Panc1 (cell line): ENCODE measurements around the gene KIAA1671. TPM values are rescaled to one million over a fixed set of nuclear protein-coding genes. Genes with fewer than 3 reads are reported as not detected.

Experiments
- ATAC-seq: fragments of 200-7000 bp; cut with Tn5 transposase; 2 replicates; pipeline ENCODE4 v1.9.1; 2020; ENCODE audit warnings: mild to moderate bottlenecking, moderate library complexity
- BruUV-seq: library from RNA; stranded (reverse); fragments of 400-500 nt; replicated peaks from 2 replicates; lab custom pipeline; 2021; lab: Mats Ljungman, UMichigan
- CTCF ChIA-PET: fragments of 300-600 bp; sonication (Branson Sonifier 250); formaldehyde crosslinking; loops from one replicate; lab custom pipeline; 2022; ENCODE audit warnings: antibody characterized with exemption; lab: Charles Lee
- POLR2A ChIA-PET: fragments of 300-600 bp; sonication (Branson Sonifier 250); formaldehyde crosslinking; loops from one replicate; lab custom pipeline; 2022; ENCODE audit warnings: antibody characterized with exemption; lab: Charles Lee
- DNase-seq: peaks from one replicate; pipeline ENCODE4 v3.0.0-alpha.2; 2010; ENCODE audit warnings: low read depth, low spot score
- H3K27ac ChIP-seq: 2 replicates; pipeline ENCODE4 v1.5.1; 2011; ENCODE audit warnings: mild to moderate bottlenecking, low read length, inconsistent platforms
- H3K27me3 ChIP-seq: fragments of 200-500 bp; sonication (Bioruptor generic); 2 replicates; pipeline ENCODE4 v1.6.0; 2014; ENCODE audit warnings: low read length, inconsistent platforms; ENCODE audit not compliant: control insufficient read depth, insufficient read depth
- H3K36me3 ChIP-seq: fragments of 200-500 bp; sonication (Bioruptor generic); 2 replicates; pipeline ENCODE4 v1.5.1; 2014; ENCODE audit warnings: inconsistent platforms, mild to moderate bottlenecking, low read length, moderate library complexity; ENCODE audit not compliant: control insufficient read depth, insufficient read depth
- H3K4me1 ChIP-seq: 2 replicates; pipeline ENCODE4 v1.5.1; 2011; ENCODE audit warnings: inconsistent platforms, mild to moderate bottlenecking, low read length, moderate library complexity; ENCODE audit not compliant: control insufficient read depth, insufficient read depth
- H3K4me3 ChIP-seq, 2 experiments: 2 replicates each; pipeline ENCODE4 v1.5.1; 2011 to 2012; ENCODE audit warnings: low read depth in 2 of 2, low read length in 2 of 2, mild to moderate bottlenecking in 2 of 2, inconsistent platforms in 1 of 2, moderate library complexity in 1 of 2
- H3K9me3 ChIP-seq: fragments of 200-500 bp; sonication (Bioruptor generic); 2 replicates; pipeline ENCODE4 v1.5.1; 2014; ENCODE audit warnings: low read depth, mild to moderate bottlenecking, inconsistent platforms, low read length, moderate library complexity; ENCODE audit not compliant: control insufficient read depth, insufficient read depth
- POLR2AphosphoS5 ChIP-seq: IDR thresholded peaks from 2 replicates; pipeline ENCODE4 v1.6.1; 2012; ENCODE audit warnings: mild to moderate bottlenecking, low read depth, low read length, moderate library complexity
- REST ChIP-seq, 2 experiments: IDR thresholded peaks; 2 replicates each; pipeline ENCODE4 v1.6.1; 2011 to 2012; ENCODE audit warnings: low read depth in 2 of 2, control low read depth in 1 of 2, low read length in 1 of 2, mild to moderate bottlenecking in 1 of 2, moderate library complexity in 1 of 2; ENCODE audit not compliant: insufficient read depth in 1 of 2
- SIN3A ChIP-seq: IDR thresholded peaks from 2 replicates; pipeline ENCODE4 v1.6.1; 2012; ENCODE audit warnings: low read depth, mild to moderate bottlenecking, low read length, moderate library complexity, borderline replicate concordance; ENCODE audit not compliant: insufficient read depth
- TCF7L2 ChIP-seq: IDR thresholded peaks from 2 replicates; pipeline ENCODE4 v1.6.1; 2011; ENCODE audit warnings: mild to moderate bottlenecking, low read depth, low read length, inconsistent platforms
- in situ Hi-C: cut with HindIII; loops from 2 replicates; pipeline ENCODE4 v1.10.0; 2016; ENCODE audit warnings: low sequenced_read_pairs, low pct_unique_long_range_greater_than_20kb
- intact Hi-C: fragments of 100-400 bp; cut with micrococcal nuclease; formaldehyde crosslinking; loops from one replicate; pipeline ENCODE4 v1.10.0; 2022; ENCODE audit not compliant: unreplicated experiment
- total RNA-seq: library from RNA; stranded (reverse); gene quantifications from one replicate; pipeline ENCODE4 v1.2.1, GENCODE V29; 2021; ENCODE audit not compliant: unreplicated experiment

Gene KIAA1671
- total RNA-seq, 1 experiment from 2014 or later = 48.1 TPM

GRCh38 chr22:24964441-24964840 lies 11.9 kb downstream of the KIAA1671 start:
- Histone ChIP-seq H3K27me3 (no peaks in the 10 kb centered on the region), H3K9me3 (no peaks in the 10 kb centered on the region), H3K36me3 (no peaks in the 10 kb centered on the region), H3K4me1 (peaks cover 44% of the 10 kb centered on the region), H3K27ac (peak overlapping the region; percentile 86; the same call in 1 of the 2 replicates), H3K4me3 (no peak overlapping the region)
- ChIA-PET POLR2A (no interaction called here), CTCF (no interaction called here)
- in situ Hi-C loops = no loop called here
- no peak for TF ChIP-seq TCF7L2
- ATAC-seq (no peak), DNase-seq (no peak)
- no TSS peak for BruUV-seq
- intact Hi-C loops = no loop called here

- H3K9me3 ChIP-seq = no peaks in the 10 kb centered on the region
- ChIA-PET POLR2A (interaction anchor here (0.6 kb wide), 2 partner anchors 9 to 237 kb away, joined by 4 read pairs; no protein-coding TSS in a partner anchor), CTCF (interaction anchor here (0.6 kb wide), 1 partner anchor 79 kb away, joined by 6 read pairs; no protein-coding TSS in a partner anchor)
- in situ Hi-C loops = no loop called here
- DNase-seq = no peak
- no peaks in the 10 kb centered on the region for H3K36me3 ChIP-seq
- intact Hi-C loops = no loop called here
- ATAC-seq = peak; percentile 81
- no peak for TF ChIP-seq SIN3A
- TF ChIP-seq POLR2AphosphoS5 = peak; percentile 28; the same call in 1 of the 2 replicates
- H3K4me3 ChIP-seq = peak overlapping the region in 1 of 2 experiments; percentile 37; a peak in 2 of 4 replicates
- no peaks in the 10 kb centered on the region for H3K27me3 ChIP-seq
- BruUV-seq = TSS peak; percentile 33
- peak overlapping the region; percentile 86 for H3K27ac ChIP-seq
- peaks cover 57% of the 10 kb centered on the region for H3K4me1 ChIP-seq
These were observed 13.5 kb downstream of the KIAA1671 start for GRCh38 chr22:24965822-24966626.

DNA sequence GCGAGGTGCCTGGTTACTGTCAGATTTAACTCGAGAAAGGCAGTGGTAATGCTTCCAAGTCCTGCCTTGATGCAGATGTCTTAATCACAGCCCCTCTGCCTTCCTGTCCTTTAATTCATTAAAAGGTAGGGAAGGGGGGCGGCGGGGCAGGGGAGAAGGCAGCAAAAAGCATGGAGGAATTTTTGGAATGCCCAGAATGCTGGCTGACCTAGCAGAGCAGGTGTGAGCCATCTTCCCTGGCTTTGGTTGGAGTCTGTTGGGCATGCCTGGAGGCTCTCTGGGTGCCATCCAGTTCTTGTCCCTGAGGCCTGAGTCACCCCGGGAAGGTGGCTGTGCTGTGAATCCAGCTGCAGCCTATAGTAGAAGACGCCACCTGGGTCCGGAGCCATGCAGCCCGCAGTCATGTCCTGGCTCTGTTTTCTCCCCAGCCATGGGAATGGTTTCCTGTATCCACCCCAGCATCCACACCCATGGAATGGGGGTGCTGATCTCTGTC lies 15.6 kb downstream of the KIAA1671 start:
- BruUV-seq = no TSS peak
- ChIA-PET CTCF (no interaction called here), POLR2A (no interaction called here)
- in situ Hi-C loops = no loop called here
- H3K9me3 ChIP-seq = no peaks in the 10 kb centered on the region
- peaks cover 63% of the 10 kb centered on the region for H3K4me1 ChIP-seq
- H3K27me3 ChIP-seq = no peaks in the 10 kb centered on the region
- peak; percentile 67 for ATAC-seq
- no peak overlapping the region for H3K4me3 ChIP-seq
- H3K27ac ChIP-seq = peak overlapping the region; percentile 86
- DNase-seq = no peak
- TF ChIP-seq POLR2AphosphoS5 = 0 out of 2 replicates have a peak, but pooled peaks have one; percentile 25
- TF ChIP-seq REST (IDR thresholded peaks at IDR 0.05; ENCODE audit: insufficient read depth in 1 of 2, low read depth in 2 of 2, low read length in 1 of 2) = no peak
- no peaks in the 10 kb centered on the region for H3K36me3 ChIP-seq
- intact Hi-C loops = no loop called here
